Measurements from ENCODE around the gene INAFM1.

INAFM1 gene

GRCh38 chr19:47310819-47311218, 36.1 kb downstream of the INAFM1 start (continued):
- peak; percentile 73 for TF ChIP-seq ZNF518A (tag by site-specific recombination; conservative IDR thresholded peaks at IDR 0.05; ENCODE audit: low read depth)
- TF ChIP-seq ZNF837 (tag by site-specific recombination; IDR thresholded peaks at IDR 0.05): no peak
- TF ChIP-seq ZNF473 (tag by site-specific recombination; IDR thresholded peaks at IDR 0.05): no peak
- no peak for TF ChIP-seq ZSCAN18 (tag by site-specific recombination; IDR thresholded peaks at IDR 0.05)
- no peak for TF ChIP-seq ZNF600 (tag by site-specific recombination; IDR thresholded peaks at IDR 0.05)
- no peak for TF ChIP-seq ZNF280D (tag by site-specific recombination; IDR thresholded peaks at IDR 0.05)
- TF ChIP-seq ZNF658 (tag by site-specific recombination; IDR thresholded peaks at IDR 0.05): no peak
- TF ChIP-seq PATZ1 (tag by site-specific recombination; IDR thresholded peaks at IDR 0.05): peak; percentile 32; the same call in 1 of the 2 replicates
- TF ChIP-seq IKZF3 (tag by site-specific recombination; IDR thresholded peaks at IDR 0.05): peak; percentile 44; the same call in 1 of the 2 replicates
- TF ChIP-seq MYNN (tag by site-specific recombination; IDR thresholded peaks at IDR 0.05; ENCODE audit: borderline replicate concordance): no peak
- TF ChIP-seq ZBTB21 (tag by site-specific recombination; IDR thresholded peaks at IDR 0.05): peak; percentile 61; the same call in 1 of the 2 replicates
- no peak for TF ChIP-seq ZNF585B (tag by site-specific recombination; IDR thresholded peaks at IDR 0.05)
- TF ChIP-seq ZNF449 (tag by site-specific recombination; IDR thresholded peaks at IDR 0.05): no peak; the same call in 1 of the 2 replicates
- no peak for TF ChIP-seq ZFP69B (tag by site-specific recombination; IDR thresholded peaks at IDR 0.05)
- TF ChIP-seq ZBTB20 (tag by site-specific recombination; IDR thresholded peaks at IDR 0.05): 0 out of 2 replicates have a peak, but pooled peaks have one; percentile 20
- TF ChIP-seq PRDM1 (tag by site-specific recombination; IDR thresholded peaks at IDR 0.05): no peak
- peak; percentile 78 for TF ChIP-seq ZNF10 (tag by site-specific recombination; IDR thresholded peaks at IDR 0.05)
- TF ChIP-seq ZBTB17 (tag by site-specific recombination; IDR thresholded peaks at IDR 0.05): peak; percentile 43; the same call in 1 of the 2 replicates
- TF ChIP-seq, protein P1, sequence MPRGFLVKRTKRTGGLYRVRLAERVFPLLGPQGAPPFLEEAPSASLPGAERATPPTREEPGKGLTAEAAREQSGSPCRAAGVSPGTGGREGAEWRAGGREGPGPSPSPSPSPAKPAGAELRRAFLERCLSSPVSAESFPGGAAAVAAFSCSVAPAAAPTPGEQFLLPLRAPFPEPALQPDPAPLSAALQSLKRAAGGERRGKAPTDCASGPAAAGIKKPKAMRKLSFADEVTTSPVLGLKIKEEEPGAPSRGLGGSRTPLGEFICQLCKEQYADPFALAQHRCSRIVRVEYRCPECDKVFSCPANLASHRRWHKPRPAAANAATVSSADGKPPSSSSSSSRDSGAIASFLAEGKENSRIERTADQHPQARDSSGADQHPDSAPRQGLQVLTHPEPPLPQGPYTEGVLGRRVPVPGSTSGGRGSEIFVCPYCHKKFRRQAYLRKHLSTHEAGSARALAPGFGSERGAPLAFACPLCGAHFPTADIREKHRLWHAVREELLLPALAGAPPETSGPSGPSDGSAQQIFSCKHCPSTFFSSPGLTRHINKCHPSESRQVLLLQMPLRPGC (tag by site-specific recombination; IDR thresholded peaks at IDR 0.05): no peak
- TF ChIP-seq, protein P2, sequence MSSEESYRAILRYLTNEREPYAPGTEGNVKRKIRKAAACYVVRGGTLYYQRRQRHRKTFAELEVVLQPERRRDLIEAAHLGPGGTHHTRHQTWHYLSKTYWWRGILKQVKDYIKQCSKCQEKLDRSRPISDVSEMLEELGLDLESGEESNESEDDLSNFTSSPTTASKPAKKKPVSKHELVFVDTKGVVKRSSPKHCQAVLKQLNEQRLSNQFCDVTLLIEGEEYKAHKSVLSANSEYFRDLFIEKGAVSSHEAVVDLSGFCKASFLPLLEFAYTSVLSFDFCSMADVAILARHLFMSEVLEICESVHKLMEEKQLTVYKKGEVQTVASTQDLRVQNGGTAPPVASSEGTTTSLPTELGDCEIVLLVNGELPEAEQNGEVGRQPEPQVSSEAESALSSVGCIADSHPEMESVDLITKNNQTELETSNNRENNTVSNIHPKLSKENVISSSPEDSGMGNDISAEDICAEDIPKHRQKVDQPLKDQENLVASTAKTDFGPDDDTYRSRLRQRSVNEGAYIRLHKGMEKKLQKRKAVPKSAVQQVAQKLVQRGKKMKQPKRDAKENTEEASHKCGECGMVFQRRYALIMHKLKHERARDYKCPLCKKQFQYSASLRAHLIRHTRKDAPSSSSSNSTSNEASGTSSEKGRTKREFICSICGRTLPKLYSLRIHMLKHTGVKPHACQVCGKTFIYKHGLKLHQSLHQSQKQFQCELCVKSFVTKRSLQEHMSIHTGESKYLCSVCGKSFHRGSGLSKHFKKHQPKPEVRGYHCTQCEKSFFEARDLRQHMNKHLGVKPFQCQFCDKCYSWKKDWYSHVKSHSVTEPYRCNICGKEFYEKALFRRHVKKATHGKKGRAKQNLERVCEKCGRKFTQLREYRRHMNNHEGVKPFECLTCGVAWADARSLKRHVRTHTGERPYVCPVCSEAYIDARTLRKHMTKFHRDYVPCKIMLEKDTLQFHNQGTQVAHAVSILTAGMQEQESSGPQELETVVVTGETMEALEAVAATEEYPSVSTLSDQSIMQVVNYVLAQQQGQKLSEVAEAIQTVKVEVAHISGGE (tag by site-specific recombination; conservative IDR thresholded peaks at IDR 0.05; ENCODE audit: low read depth): peak; percentile 35; the same call in 1 of the 2 replicates
- TF ChIP-seq ZNF558 (tag by site-specific recombination; IDR thresholded peaks at IDR 0.05): no peak
